Head of caudate nucleus (tissue), 42 donors: ENCODE results near the gene ADGRF3.
"Not testable (repeated sequence)": the region's sequence is repeated elsewhere in the genome, so short reads cannot be mapped to it uniquely, and the experiment has no call there.

Experiments used
- DNase-seq, 42 donors: peaks; one replicate each; pipeline versions ENCODE4 v3.0.0 to v3.0.0-alpha.2; 2020 to 2021; ENCODE audit warnings: mixed read lengths in 7 of 42
- intact Hi-C: fragments of 100-400 bp; cut with DNase I; formaldehyde crosslinking; loops from one replicate; pipeline ENCODE4 v1.15.0; 2022

ADGRF3 gene

GRCh38 chr2:26346454-26347053, at the start of gene ADGRF3:
Gene ADGRF3 (minus strand): TSS chr2:26346789. CDS start chr2:26346234, 555 bp downstream.
- intact Hi-C loops = loop anchor here (10.0 kb wide), 1 partner anchor 102 kb away; the partner anchor contains the start of genes HADHA and HADHB

GRCh38 chr2:26395394-26395793, 48.8 kb upstream of the ADGRF3 start:
- intact Hi-C loops = no loop called here

More at GRCh38 chr2:26346454-26347053, at the start of gene ADGRF3:
- DNase-seq = peak; percentile 44 to 89 (median 70)

GRCh38 chr2:26394694-26395093, 48.1 kb upstream of the ADGRF3 start:
- intact Hi-C loops = no loop called here
- no peak for DNase-seq

More at GRCh38 chr2:26395394-26395793, 48.8 kb upstream of the ADGRF3 start:
- peak in 1 of 42 donors; percentile 37 for DNase-seq

- no peak for DNase-seq
- intact Hi-C loops = no loop called here
These were observed 40.6 kb upstream of the ADGRF3 start for GRCh38 chr2:26387189-26387588.

GRCh38 chr2:26384597-26384996, 38.0 kb upstream of the ADGRF3 start:
- intact Hi-C loops = no loop called here

GRCh38 chr2:26384183-26384582, 37.6 kb upstream of the ADGRF3 start:
- intact Hi-C loops = no loop called here
- peak in 22 of 42 donors; percentile 6 to 66 (median 27) for DNase-seq

More at GRCh38 chr2:26384597-26384996, 38.0 kb upstream of the ADGRF3 start:
- no peak for DNase-seq

- no peak for DNase-seq
- intact Hi-C loops = no loop called here
These were observed 36.0 kb upstream of the ADGRF3 start for GRCh38 chr2:26382564-26382963.

GRCh38 chr2:26380281-26380680, 33.7 kb upstream of the ADGRF3 start:
- DNase-seq = no peak
- intact Hi-C loops = no loop called here

- intact Hi-C loops = no loop called here
- DNase-seq = no peak
These were observed 30.2 kb upstream of the ADGRF3 start for GRCh38 chr2:26376799-26377198.

GRCh38 chr2:26370909-26371308, 24.3 kb upstream of the ADGRF3 start:
- DNase-seq, intact Hi-C loops: not testable (repeated sequence)

GRCh38 chr2:26369664-26370063, 23.1 kb upstream of the ADGRF3 start:
- intact Hi-C loops, DNase-seq: not testable (repeated sequence)

- intact Hi-C loops = no loop called here
- no peak for DNase-seq
These were observed 20.4 kb upstream of the ADGRF3 start for GRCh38 chr2:26366957-26367356.

GRCh38 chr2:26364669-26365068, 18.1 kb upstream of the ADGRF3 start:
- no peak for DNase-seq
- intact Hi-C loops = no loop called here

GRCh38 chr2:26363958-26364357, 17.4 kb upstream of the ADGRF3 start:
- intact Hi-C loops = no loop called here
- DNase-seq = no peak

- DNase-seq = no peak
- intact Hi-C loops = no loop called here
These were observed 16.7 kb upstream of the ADGRF3 start for GRCh38 chr2:26363323-26363722.

- intact Hi-C loops = no loop called here
- DNase-seq = no peak
These were observed 13.4 kb upstream of the ADGRF3 start for GRCh38 chr2:26359886-26360473.

- DNase-seq = no peak
- intact Hi-C loops = no loop called here
These were observed 10.2 kb upstream of the ADGRF3 start for GRCh38 chr2:26356771-26357170.

GRCh38 chr2:26356111-26356510, 9.5 kb upstream of the ADGRF3 start:
- intact Hi-C loops = no loop called here
- no peak for DNase-seq

- intact Hi-C loops = no loop called here
These were observed 8.7 kb upstream of the ADGRF3 start for GRCh38 chr2:26355038-26355995.

GRCh38 chr2:26354469-26354868, 7.9 kb upstream of the ADGRF3 start:
- intact Hi-C loops, DNase-seq: not testable (repeated sequence)

More at GRCh38 chr2:26355038-26355995, 8.7 kb upstream of the ADGRF3 start:
- DNase-seq = peak in 10 of 42 donors; percentile 11 to 63 (median 35)
